HG03378 (cell line): ENCODE measurements around the gene UBE2N.
"Not testable (repeated sequence)": the region's sequence is repeated elsewhere in the genome, so short reads cannot be mapped to it uniquely, and the experiment has no call there.

Experiments used
- ATAC-seq: cut with Tn5 transposase; IDR thresholded peaks from one replicate; pipeline ENCODE4 v1.9.1; 2021; ENCODE audit warnings: mild to moderate bottlenecking, moderate library complexity; ENCODE audit not compliant: unreplicated experiment

Gene UBE2N

GRCh38 chr12:93381976-93382437 is 59.7 kb downstream of the UBE2N start:
- not testable (repeated sequence) for ATAC-seq

DNA sequence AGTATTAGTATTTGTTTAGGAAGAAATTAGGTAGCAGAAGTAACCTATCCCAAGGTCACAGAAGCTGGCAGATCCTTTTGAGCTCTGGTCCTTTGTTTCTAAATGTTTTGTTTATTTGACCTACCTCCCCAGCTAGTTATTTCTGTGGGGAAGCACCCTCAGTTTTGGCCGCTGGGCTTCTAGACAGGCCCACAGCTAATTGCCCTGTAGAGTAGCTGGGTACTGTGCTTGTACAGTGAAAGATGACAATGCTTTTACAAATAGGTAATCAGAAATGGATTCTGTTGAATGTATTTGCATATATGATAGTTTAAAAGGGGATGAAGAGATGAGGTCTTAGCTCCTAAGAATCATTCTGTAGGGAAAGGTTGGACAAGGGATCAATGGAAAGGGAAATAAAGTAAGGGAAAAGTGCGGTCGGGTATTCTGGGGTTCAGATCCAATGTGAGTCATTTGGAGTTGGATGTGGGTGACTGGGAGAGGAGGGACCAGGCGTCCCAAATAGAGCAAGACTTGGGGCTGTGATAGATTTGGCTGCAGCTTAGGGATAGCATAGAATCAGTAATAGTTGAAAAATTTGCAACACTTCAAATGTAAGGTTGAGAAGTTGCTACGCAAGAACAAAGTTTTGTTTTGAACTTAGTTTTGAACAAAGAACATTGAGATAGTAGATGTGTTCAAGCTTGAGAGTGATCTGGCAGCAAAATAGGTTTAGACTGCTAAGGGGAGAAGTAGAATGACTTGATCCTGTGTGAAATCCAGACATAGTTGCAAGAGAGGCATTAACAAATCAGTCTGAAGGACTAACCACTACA is 60.4 kb downstream of the UBE2N start:
- ATAC-seq = no peak

- no peak for ATAC-seq
These were observed 61.1 kb downstream of the UBE2N start for GRCh38 chr12:93380480-93381121.

DNA sequence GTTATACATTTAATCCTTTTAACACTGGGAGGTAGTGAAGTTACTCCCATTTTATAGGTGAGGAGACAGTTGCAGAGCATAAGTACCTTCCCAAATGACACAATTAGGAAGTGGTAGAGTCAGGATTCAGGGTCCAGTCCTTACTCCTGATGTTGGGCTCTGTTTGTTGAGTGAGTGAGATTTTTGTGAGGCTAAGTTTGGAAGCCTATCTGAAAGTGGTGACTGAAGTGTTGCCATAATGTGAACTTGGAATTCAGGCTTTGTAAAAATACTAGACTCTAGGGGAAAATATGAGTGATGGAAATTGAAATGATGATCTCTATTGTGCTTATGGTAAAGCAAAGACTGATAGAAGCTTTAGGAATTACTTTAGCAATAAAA is 61.8 kb downstream of the UBE2N start:
- no peak for ATAC-seq

GRCh38 chr12:93379326-93379980 is 62.3 kb downstream of the UBE2N start:
- ATAC-seq = no peak

GRCh38 chr12:93378998-93379325 is 62.8 kb downstream of the UBE2N start:
- ATAC-seq = no peak

DNA sequence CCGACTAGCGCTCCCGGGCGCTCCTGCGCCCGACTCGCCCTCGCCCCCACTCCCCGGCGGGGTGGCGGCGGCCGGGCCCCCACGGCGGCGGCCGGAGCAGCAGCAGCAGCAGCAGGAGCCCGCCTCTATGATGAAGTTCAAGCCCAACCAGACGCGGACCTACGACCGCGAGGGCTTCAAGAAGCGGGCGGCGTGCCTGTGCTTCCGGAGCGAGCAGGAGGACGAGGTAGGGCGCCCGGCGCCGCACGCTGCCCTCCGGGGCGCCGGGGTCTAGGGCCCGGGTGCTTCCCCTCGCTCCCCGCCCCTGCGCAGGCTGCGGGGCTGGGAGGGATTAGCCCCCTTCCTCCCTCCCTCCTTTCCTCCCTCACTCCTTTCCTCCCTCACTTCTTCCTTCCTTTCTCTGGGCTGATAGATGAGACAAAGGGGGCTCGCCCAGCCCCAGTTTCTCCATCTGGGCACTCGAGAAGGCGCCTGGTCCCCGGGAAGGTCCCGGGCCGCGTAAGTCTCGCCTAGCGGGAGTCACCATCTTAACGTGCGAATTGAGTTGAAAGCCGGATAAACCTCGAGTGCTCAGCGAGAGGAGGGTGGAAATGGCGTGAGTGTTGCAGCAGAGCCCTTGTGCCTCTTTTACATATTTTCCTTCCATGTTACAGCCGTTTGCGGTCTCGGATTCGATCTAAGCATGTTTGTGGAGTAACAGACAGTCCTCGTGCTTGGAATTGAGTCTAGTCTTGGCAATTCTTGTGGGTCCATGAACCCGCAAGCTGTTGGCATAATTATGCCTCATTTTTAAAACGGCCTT is 63.4 kb downstream of the UBE2N start:
- peak; percentile 31 for ATAC-seq

DNA sequence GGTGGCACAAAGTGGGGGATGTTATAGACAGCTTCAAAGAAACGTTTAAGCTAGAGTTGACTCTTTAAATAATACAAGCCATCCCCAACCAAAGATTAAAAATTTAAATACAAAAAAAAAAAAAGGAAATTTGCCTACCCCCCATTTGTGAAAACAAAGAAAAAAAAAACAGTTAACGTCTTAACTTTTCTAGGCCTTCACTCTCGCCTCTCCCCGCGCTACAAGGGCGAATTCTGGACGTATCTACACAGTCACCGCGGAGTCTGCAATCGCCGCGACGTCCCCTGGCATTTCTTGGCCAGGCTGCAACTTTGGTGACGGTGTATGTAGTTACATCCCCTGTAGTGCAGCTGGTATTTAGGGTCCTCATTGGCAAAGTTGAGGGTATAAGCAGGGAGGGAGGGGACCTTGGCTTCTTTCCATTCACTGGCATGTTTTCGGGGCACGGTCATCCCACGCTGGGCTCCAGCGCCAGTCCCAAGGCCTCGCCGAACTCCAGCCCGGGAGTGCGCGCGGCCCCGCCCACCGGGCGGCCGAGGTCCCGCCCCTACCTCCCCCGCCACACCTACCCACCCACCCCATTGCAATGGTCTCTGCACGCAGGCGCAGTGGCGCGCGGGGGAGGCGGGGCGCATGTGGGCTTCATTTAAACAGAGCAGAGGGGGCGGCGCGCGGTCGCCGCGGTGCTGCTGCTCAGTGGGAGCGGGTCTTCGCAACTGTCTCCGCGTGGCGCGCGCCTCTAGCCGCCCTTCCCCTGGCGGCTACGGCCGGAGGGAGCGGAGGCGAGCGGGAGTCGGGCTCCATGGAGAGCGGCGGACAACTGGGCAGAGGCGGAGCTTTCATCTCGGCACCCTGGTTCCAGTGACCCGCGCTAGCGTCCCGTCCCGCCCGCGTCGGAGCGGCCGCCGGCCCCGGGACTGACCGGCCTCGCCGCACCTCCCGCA is 64.2 kb downstream of the UBE2N start, which contains the start of gene NUDT4:
TSS of gene NUDT4 (plus strand) at position 674 of the 944 bp plus-strand sequence. CDS start 398 bp downstream, outside the sequence.
- peak; percentile 48 for ATAC-seq

DNA sequence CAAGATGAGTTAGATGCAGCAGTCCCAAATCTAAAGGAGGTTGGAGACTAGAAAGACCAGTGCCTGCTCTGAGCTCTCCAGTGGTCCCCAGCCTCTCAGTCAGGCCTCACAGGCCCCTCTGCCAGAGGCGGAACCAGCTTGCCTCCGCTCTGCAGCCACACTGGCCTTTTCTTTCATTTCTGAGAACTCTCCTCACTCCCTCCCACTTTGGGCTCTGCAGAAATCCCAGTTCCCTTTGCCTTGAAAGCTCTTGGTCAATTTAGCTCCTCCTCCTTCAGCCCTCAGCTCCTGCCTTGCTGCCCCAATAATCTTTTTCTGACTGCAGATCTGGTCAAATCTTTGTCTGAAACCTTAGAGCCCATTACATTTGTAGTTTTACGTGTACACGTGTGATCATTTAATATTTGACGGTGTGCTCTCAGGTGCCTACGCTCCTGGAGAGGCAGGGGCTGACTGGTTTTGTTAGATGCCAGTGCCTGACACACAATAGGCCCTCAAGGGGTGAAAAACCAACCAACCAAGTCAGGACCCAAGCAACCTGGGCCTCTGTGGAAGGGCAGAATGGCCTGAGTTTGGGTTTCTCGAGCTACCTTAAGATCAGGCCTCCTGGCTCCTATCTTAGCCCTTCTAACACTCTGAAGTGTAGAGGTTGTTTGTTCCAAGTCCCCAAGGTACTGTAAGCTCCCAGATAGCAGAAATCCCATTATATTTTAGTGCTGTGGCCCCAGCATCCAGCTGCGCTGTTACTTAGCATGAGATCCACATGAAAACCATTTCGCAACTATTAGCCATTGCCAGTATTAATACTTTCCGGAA is 65.1 kb downstream of the UBE2N start:
- no peak for ATAC-seq

DNA sequence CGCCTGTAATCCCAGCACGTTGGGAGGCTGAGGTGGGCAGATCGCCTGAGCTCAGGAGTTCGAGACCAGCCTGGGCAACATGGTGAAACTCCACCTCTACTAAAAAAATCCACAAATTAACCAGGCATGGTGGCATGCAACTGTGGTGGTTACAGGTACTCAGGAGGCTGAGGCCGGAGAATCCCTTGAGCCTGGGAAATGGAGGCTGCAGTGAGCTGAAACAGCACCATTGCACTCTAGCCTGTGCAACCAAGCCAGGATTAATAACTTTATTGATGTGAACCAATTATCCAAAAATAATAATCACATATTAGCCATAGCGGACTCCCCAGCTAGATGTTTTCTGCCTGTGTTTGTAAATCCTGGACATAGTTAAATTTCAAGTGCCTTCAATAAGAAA is 65.8 kb downstream of the UBE2N start:
- no peak for ATAC-seq

DNA sequence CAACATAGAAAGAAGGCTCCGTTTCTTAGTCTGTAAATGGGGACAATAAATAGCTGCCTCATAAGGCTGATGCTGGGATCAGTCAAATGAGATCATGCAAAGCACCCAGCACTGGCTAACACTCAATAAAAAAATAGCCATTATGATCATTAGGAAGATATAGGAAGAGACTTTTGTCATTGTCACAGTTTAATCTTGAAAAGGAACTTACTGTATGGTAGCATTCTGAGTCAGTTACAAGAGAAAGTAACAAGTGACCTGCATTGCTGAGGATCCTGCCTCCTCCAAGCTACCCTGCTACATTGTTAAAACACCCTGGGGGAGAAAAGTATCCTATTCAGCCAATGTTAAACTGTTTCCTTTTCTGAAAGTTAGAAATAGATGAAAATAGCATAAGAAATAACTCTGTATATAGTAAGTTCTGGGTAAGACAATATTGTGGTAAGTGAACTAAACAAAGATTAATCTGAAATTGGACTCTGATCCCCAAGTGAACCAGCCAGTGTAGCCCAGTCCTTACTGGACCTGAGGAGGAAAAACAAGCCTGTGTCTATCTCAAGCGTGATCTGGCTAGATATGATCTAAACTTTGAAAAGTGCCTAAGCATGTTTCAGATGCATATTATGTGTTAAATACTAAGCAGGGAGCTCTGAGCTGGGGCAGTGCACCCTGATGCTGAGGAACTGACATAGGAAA is 67.6 kb downstream of the UBE2N start:
- ATAC-seq = peak; percentile 33

GRCh38 chr12:93370947-93371346 is 70.8 kb downstream of the UBE2N start:
- ATAC-seq = no peak

- ATAC-seq = no peak
These were observed 72.2 kb downstream of the UBE2N start for GRCh38 chr12:93369505-93369904.

- no peak for ATAC-seq
These were observed 73.0 kb downstream of the UBE2N start for GRCh38 chr12:93368766-93369165.

DNA sequence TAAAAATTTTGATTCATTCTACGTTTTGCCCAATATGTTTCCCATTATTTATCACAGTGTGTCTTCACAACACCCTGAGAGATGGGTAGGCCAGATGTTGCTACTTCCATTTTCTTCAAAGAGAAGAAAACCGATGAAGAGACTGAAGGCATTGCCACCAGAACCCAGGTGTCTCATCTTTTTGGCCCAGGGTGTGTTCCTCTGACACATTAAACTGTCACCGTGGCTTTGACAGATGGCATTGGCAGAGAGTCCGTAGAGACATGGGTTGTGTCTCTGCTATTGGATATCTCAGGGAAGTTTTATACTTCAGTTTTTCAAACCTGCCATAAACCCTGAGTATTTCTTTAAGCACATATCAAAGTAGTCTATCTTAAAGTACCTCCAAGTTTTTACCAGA is 75.3 kb downstream of the UBE2N start:
- ATAC-seq = no peak

- no peak for ATAC-seq
These were observed 75.9 kb downstream of the UBE2N start for GRCh38 chr12:93365616-93366405.

GRCh38 chr12:93363841-93364297 is 77.9 kb downstream of the UBE2N start:
- peak; percentile 83 for ATAC-seq
